ENCODE measurements around the gene EPYC. TPM values are rescaled to one million over a fixed set of nuclear protein-coding genes. Genes with fewer than 3 reads are reported as not detected.

The EPYC gene
- total and polyA plus RNA-seq, 2 donors (not counting 1 experiment from before 2014, with no cell fraction given): not detected

- Histone ChIP-seq H2AFZ (ENCODE audit: insufficient read depth, low read depth, low read length, poor library complexity, severe bottlenecking) (no peak overlapping the region), H3K9ac (ENCODE audit: low read length) (no peak overlapping the region), H3K79me2 (ENCODE audit: control insufficient read depth, insufficient read depth, low read length) (no peaks in the 10 kb centered on the region), H3K27me3 (replicated peaks in 1 of 4; ENCODE audit: control extremely low read depth in 1 of 4, control insufficient read depth in 3 of 4, insufficient read depth in 4 of 4, low read length in 3 of 4) (no peaks in the 10 kb centered on the region), H3K36me3 (replicated peaks in 1 of 2; ENCODE audit: control extremely low read depth in 1 of 2, control insufficient read depth in 1 of 2, extremely low read depth in 1 of 2, insufficient read depth in 2 of 2, low read length in 1 of 2) (no peaks in the 10 kb centered on the region), H3K4me2 (replicated peaks; ENCODE audit: low read depth, low read length, poor library complexity, severe bottlenecking) (no peak overlapping the region), H3K4me1 (ENCODE audit: control insufficient read depth in 2 of 2, insufficient read depth in 2 of 2, low read length in 2 of 2) (no peaks in the 10 kb centered on the region), H4K20me1 (ENCODE audit: control insufficient read depth, insufficient read depth, low read length, poor library complexity, severe bottlenecking) (no peaks in the 10 kb centered on the region), H3K9me3 (ENCODE audit: control extremely low read depth in 1 of 3, control insufficient read depth in 2 of 3, insufficient read depth in 1 of 3, low read length in 2 of 3) (no peaks in the 10 kb centered on the region), H3K27ac (ENCODE audit: low read length in 2 of 2) (no peak overlapping the region), H3K4me3 (ENCODE audit: control extremely low read depth in 1 of 5, extremely low read depth in 1 of 5, insufficient read depth in 1 of 5, low read depth in 2 of 5, low read length in 4 of 5) (no peak overlapping the region)
- peaks cover 3% of the 10 kb centered on the region for H3K27me3 Mint-ChIP-seq
- CTCF ChIA-PET: no interaction called here
- ATAC-seq (ENCODE audit: low read depth) (no peak), DNase-seq (no peak)
- TF ChIP-seq CTCF (IDR thresholded peaks at IDR 0.05) (no peak), EZH2 (IDR thresholded peaks at IDR 0.05; ENCODE audit: borderline replicate concordance, insufficient read depth, low read depth, low read length, poor library complexity, severe bottlenecking) (no peak)
- no CpG with 5 or more reads among the region's 6 CpGs for WGBS (ENCODE audit: insufficient coverage)
- H3K9me3 Mint-ChIP-seq (ENCODE audit: insufficient read depth): no peaks in the 10 kb centered on the region
- POLR2A ChIA-PET: no interaction called here
- no peak overlapping the region for H3K27ac Mint-ChIP-seq
- no peak overlapping the region for H3K4me3 Mint-ChIP-seq
- no peaks in the 10 kb centered on the region for H3K4me1 Mint-ChIP-seq
- intact Hi-C loops (cut with micrococcal nuclease): no loop called here
These were observed 40.8 kb downstream of the EPYC start for GRCh38 chr12:90963946-90964345.

DNA sequence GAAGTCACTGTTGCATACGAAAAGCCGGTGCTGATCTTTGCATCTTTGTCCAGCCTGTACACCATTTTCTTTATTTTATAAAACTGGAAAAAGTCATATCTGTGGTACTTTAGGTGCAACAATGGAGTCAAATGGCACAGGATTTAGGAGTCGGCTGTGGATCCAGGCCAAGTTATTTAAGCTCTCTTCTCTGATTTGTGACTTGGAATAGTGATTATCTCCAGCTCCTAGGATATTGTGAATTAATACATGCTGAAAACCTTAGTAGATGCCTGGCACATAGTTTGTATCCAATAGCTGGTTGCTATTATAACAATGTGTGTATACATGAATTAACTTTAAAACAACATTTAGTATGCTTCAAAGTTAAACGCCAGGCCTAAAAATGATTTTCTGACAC, 43.6 kb downstream of the EPYC start:
- WGBS (ENCODE audit: insufficient coverage): 100% methylated on average over 1 of the region's 4 CpGs
- no peaks in the 10 kb centered on the region for H3K4me1 ChIP-seq (ENCODE audit: control insufficient read depth in 2 of 2, insufficient read depth in 2 of 2, low read length in 2 of 2)
- no peak overlapping the region for H3K27ac ChIP-seq (ENCODE audit: low read length in 2 of 2)
- H3K9me3 Mint-ChIP-seq (ENCODE audit: insufficient read depth): no peaks in the 10 kb centered on the region
- no peak overlapping the region for H3K4me3 Mint-ChIP-seq
- TF ChIP-seq CTCF (IDR thresholded peaks at IDR 0.05) (no peak), EZH2 (IDR thresholded peaks at IDR 0.05; ENCODE audit: borderline replicate concordance, insufficient read depth, low read depth, low read length, poor library complexity, severe bottlenecking) (no peak)
- no peaks in the 10 kb centered on the region for H4K20me1 ChIP-seq (ENCODE audit: control insufficient read depth, insufficient read depth, low read length, poor library complexity, severe bottlenecking)
- no peaks in the 10 kb centered on the region for H3K79me2 ChIP-seq (ENCODE audit: control insufficient read depth, insufficient read depth, low read length)
- ChIA-PET POLR2A (no interaction called here), CTCF (interaction anchor here (0.6 to 1.2 kb wide), 2 partner anchors 8 kb away, joined by 3 to 4 read pairs; no protein-coding TSS in a partner anchor)
- H3K4me3 ChIP-seq (ENCODE audit: control extremely low read depth in 1 of 5, extremely low read depth in 1 of 5, insufficient read depth in 1 of 5, low read depth in 2 of 5, low read length in 4 of 5): no peak overlapping the region
- no peaks in the 10 kb centered on the region for H3K27me3 Mint-ChIP-seq
- no peaks in the 10 kb centered on the region for H3K4me1 Mint-ChIP-seq
- intact Hi-C loops (cut with micrococcal nuclease): no loop called here
- H3K4me2 ChIP-seq (replicated peaks; ENCODE audit: low read depth, low read length, poor library complexity, severe bottlenecking): no peak overlapping the region
- ATAC-seq (ENCODE audit: low read depth): no peak
- no peak overlapping the region for H2AFZ ChIP-seq (ENCODE audit: insufficient read depth, low read depth, low read length, poor library complexity, severe bottlenecking)
- H3K36me3 ChIP-seq (replicated peaks in 1 of 2; ENCODE audit: control extremely low read depth in 1 of 2, control insufficient read depth in 1 of 2, extremely low read depth in 1 of 2, insufficient read depth in 2 of 2, low read length in 1 of 2): no peaks in the 10 kb centered on the region
- DNase-seq: no peak
- no peaks in the 10 kb centered on the region for H3K27me3 ChIP-seq (replicated peaks in 1 of 4; ENCODE audit: control extremely low read depth in 1 of 4, control insufficient read depth in 3 of 4, insufficient read depth in 4 of 4, low read length in 3 of 4)
- H3K9ac ChIP-seq (ENCODE audit: low read length): no peak overlapping the region
- no peaks in the 10 kb centered on the region for H3K9me3 ChIP-seq (ENCODE audit: control extremely low read depth in 1 of 3, control insufficient read depth in 2 of 3, insufficient read depth in 1 of 3, low read length in 2 of 3)
- H3K27ac Mint-ChIP-seq: no peak overlapping the region
